GM19467 (cell line): ENCODE data around the gene ST8SIA4.
"Not testable (repeated sequence)": the region's sequence is repeated elsewhere in the genome, so short reads cannot be mapped to it uniquely, and the experiment has no call there.

Source experiments
- ATAC-seq: cut with Tn5 transposase; IDR thresholded peaks from one replicate; pipeline ENCODE4 v1.9.1; 2021; ENCODE audit warnings: mild to moderate bottlenecking, moderate library complexity; ENCODE audit not compliant: unreplicated experiment

The ST8SIA4 gene

GRCh38 chr5:100788417-100788816 lies 114.7 kb downstream of the ST8SIA4 start:
- peak; percentile 36 for ATAC-seq

DNA sequence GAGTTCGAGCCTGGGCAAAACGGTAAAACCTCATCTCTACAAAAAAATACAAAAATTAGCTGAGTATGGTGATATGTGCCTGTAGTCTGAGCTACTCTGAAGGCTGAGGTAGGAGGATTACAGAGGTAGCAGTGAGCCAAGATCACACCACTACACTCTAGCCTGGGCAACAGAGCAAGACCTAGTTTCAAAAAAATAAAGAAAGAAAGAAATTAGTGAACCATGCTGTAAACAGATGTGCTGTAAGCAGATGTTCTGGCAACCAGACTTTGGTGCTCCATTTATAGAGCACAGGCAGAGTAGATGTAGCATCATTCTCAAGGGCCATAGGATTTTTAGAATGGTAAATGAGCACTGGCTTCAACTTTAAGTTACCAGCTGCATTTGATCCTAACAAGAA lies 115.4 kb downstream of the ST8SIA4 start:
- peak; percentile 84 for ATAC-seq

GRCh38 chr5:100785536-100785935 lies 117.5 kb downstream of the ST8SIA4 start:
- ATAC-seq: not testable (repeated sequence)

- ATAC-seq: peak; percentile 68
Measured at GRCh38 chr5:100780376-100780870, 122.7 kb downstream of the ST8SIA4 start.

DNA sequence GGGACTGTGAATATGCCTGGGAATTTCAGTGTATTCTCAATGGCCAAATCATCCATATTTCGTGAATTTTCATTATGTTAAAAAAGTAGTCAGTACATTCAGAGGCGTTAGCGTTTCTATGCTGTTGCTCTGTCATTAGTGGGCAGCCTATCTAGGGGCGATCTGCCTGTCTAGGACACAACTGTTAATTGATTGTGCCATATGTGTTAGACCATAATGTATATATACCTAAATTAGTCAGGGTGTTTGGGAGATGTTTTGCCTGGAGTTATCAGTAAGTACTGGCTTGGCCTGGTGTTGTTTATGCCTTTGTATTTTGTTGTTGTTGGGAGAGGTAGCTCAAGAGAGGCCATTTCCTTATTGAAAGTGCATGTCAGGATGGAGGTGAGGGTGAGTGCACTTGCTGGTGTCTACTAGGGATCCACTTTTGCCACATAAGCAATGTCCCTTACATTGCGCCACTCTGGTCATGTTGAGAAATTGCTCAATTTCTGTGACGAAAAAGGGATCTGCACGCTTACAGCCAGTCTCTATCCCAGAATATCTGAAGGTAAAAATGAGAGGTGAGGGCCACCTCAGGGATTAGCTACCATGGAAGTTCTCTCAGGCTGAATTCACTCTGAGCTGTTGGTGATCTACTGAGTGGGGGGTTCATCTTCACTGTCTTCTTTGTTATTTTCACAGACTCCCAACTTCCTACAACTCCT lies 123.3 kb downstream of the ST8SIA4 start:
- ATAC-seq: peak; percentile 45

DNA sequence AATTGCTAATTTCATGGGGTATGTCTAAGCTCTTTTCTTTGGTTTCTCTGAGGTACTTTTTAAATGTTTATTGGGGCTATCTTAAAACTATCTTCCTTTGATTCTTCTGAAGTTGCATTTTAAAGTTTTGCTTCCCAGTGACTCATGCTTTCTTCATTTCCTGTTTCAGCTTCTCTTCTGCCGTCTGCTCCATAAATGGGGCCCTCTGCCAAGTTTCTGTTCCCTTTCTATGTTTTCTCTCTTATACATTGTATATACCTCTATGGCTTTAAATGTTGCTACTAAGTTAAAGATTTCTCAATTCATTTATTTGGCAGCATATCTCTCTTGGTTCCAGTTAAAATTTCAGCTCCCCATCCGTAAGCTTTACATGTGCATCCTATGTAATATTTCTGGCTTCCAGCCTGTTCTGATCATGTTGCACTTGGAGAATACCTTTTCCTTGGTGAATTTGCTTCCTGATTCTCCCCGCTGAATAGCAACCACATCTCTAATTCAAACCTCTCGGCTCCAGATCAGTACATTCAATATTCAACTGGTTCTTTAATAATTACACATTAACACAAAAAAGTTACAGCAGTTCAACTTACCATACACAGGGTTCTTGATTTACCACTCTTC lies 125.3 kb downstream of the ST8SIA4 start:
- peak; percentile 59 for ATAC-seq

DNA sequence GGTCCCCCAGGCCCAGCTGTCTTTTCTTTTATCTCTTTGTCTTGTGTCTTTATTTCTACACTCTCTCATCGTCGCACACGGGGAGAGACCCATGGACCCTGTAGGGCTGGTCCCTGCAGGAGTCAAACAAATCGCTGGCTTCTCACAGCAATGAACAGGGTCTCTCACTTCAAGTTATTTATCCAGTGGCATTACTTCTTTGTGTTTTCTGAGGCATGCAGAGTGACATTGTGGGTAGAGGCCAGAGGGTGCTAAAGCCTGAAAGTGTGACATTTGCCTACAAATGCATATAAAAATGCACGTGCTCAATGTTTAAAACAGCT lies 127.6 kb downstream of the ST8SIA4 start:
- no peak for ATAC-seq

- no peak for ATAC-seq
Measured at GRCh38 chr5:100772548-100772947, 130.5 kb downstream of the ST8SIA4 start.

GRCh38 chr5:100772006-100772405 lies 131.1 kb downstream of the ST8SIA4 start:
- no peak for ATAC-seq

DNA sequence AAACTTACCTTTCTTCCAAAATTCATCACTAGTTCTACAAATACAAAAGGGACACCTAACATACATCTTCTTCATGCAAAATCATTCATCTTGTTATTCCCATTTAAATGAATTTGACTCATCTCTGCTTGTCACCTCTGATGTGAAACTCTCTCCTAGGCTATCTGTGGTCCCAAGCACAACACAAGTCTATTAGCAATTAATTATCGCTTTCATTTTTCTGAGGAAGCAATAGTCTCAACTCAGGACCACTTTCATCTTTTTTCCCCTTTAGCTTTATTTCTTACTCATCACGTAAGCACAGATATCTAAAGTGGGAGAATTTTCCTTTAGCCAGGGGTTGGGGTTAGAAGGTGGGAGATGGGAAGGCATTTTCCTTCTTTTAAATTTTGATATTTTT lies 131.9 kb downstream of the ST8SIA4 start:
- no peak for ATAC-seq

DNA sequence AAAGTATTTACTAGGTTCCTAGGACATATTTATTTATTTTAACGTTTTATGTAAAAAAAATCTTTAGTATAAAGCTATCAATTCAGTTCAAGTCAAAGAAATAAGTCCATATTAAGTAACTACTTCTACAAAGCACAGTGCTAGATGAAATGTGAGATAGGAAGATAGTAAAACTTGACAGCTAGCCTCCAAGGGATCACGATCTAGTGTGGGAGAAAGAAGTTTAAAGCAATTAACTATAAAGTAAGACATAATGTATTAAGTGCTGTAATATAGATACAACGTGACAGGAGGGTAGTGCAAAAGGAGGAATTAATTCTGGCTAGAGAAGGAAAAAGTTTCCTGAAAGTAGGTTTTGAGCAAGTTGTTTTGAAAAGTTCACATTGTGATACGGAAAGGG lies 134.9 kb downstream of the ST8SIA4 start:
- no peak for ATAC-seq

DNA sequence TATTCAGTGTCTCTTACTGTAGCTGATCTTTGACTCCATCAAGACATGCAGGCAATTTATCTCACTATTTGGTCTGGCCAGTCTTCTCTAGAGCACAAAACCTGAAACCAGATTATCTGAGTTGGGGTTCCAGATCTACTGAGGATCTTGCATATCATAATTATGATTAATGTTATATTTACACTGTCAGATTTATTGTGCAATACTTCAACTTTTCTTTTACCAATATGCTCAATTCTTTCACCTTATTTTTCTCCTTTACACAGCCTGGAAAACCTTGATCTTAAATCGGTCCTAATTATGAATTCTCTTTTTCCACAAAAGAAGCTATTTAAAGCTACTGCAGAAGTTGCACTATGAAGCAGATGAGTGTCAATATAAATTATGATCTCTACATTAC lies 140.1 kb downstream of the ST8SIA4 start:
- ATAC-seq: no peak

DNA sequence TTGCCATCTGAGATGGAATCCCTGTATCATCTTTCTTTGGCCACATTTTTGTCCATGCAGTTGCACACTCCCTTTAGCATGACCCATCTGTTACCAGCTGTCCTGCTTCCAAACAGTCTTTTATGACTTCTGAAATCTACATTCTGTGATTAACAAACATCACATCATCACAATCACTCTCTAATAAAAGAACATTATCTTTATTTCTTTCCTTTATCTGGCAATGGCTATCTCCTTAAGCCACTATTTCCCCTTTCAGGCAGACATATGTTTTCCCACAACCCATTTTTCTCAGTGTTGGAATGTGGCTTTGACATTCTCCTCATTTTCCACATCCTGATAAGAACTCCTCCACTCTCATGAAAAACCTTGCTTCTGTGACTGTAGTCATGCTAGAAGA lies 141.0 kb downstream of the ST8SIA4 start:
- ATAC-seq: no peak

DNA sequence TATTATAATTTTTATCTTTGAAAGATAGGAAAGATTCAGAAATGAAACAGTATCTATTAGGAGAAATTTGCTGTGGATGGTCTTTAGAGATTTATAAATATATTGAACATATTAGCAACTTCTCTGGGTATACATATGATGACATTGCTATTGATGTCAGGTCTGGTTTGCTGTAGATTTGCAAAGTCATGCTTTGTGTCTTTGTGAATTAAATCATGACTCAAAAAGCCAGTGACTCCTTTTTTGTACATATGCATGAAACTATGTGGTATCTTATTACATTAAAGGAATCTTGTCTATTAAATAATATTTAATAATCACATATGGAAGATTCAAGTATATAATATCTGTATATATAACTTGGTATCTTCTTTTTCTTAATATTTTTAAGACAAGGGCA lies 141.9 kb downstream of the ST8SIA4 start:
- ATAC-seq: no peak

- no peak for ATAC-seq
Measured at GRCh38 chr5:100760688-100761087, 142.4 kb downstream of the ST8SIA4 start.

- ATAC-seq: no peak
Measured at GRCh38 chr5:100758780-100759179, 144.3 kb downstream of the ST8SIA4 start.

GRCh38 chr5:100758306-100758705 lies 144.8 kb downstream of the ST8SIA4 start:
- no peak for ATAC-seq

GRCh38 chr5:100757618-100758017 lies 145.5 kb downstream of the ST8SIA4 start:
- ATAC-seq: no peak
